GM12878 (cell line): ENCODE results near the gene STK16. TPM values are rescaled to one million over a fixed set of nuclear protein-coding genes. Genes with fewer than 3 reads are reported as not detected.

Experiments used
- ATAC-seq: fragments of 200-7000 bp; cut with Tn5 transposase; 3 replicates; pipeline ENCODE4 v1.9.1; 2020; ENCODE audit warnings: mild to moderate bottlenecking, moderate library complexity
- BruUV-seq: library from RNA; stranded (reverse); fragments of 400-500 nt; replicated peaks from 2 replicates; lab custom pipeline; 2021; lab: Mats Ljungman, UMichigan
- CTCF ChIA-PET: fragments of 300-600 bp; sonication (Branson Sonifier 250); formaldehyde crosslinking; extraction: SDS; loops from one replicate; lab custom pipeline; 2021; ENCODE audit warnings: inconsistent platforms; lab: Yijun Ruan, JAX
- POLR2A ChIA-PET: fragments of 350-600 bp; formaldehyde crosslinking; extraction: SDS; loops from one replicate; lab custom pipeline; 2021; ENCODE audit warnings: inconsistent platforms; lab: Charles Lee
- RAD21 ChIA-PET: fragments of 300-600 bp; sonication (Branson Sonifier 250); formaldehyde crosslinking; loops from one replicate; lab custom pipeline; 2023; ENCODE audit warnings: antibody characterized with exemption; ENCODE audit not compliant: unreplicated experiment; lab: Charles Lee
- SMC1A ChIA-PET: fragments of 300-600 bp; sonication (Branson Sonifier 250); formaldehyde crosslinking; loops from one replicate; lab custom pipeline; 2023; ENCODE audit not compliant: unreplicated experiment, uncharacterized antibody; lab: Charles Lee
- DNase-seq: peaks from one replicate; pipeline ENCODE4 v3.0.0-alpha.2; 2011; ENCODE audit warnings: low read depth, low spot score
- FAIRE-seq: peaks from 3 replicates; lab custom pipeline; 2011; peaks lifted over from hg19 to GRCh38; lab: Jason Lieb, UNC
- H2AFZ ChIP-seq: 2 replicates; pipeline ENCODE4 v1.6.0; 2011; ENCODE audit warnings: low read depth, low read length, control low read depth; ENCODE audit not compliant: control insufficient read depth
- H3K27ac ChIP-seq: 2 replicates; pipeline ENCODE4 v1.5.1; 2011; ENCODE audit warnings: control low read depth; ENCODE audit not compliant: control insufficient read depth, insufficient read depth
- H3K27me3 ChIP-seq, 2 experiments: replicated peaks in 1 of 2; 2 replicates each; pipeline versions ENCODE4 v1.6.0 to v1.6.1; 2011; ENCODE audit warnings: low read length in 1 of 2; ENCODE audit not compliant: control insufficient read depth in 2 of 2, insufficient read depth in 2 of 2
- H3K36me3 ChIP-seq, 2 experiments: 2 replicates each; pipeline ENCODE4 v1.5.1; 2011; ENCODE audit warnings: low read length in 1 of 2; ENCODE audit not compliant: control insufficient read depth in 2 of 2, insufficient read depth in 2 of 2
- H3K4me1 ChIP-seq: 2 replicates; pipeline ENCODE4 v1.6.1; 2011; ENCODE audit warnings: mild to moderate bottlenecking, low read length, moderate library complexity, mixed read lengths; ENCODE audit not compliant: control insufficient read depth, insufficient read depth
- H3K4me2 ChIP-seq: 2 replicates; pipeline ENCODE4 v1.6.0; 2011; ENCODE audit warnings: control low read depth; ENCODE audit not compliant: control insufficient read depth, insufficient read depth
- H3K4me3 ChIP-seq: fragments of 200-600 bp; sonication (generic); 2 replicates; pipeline ENCODE4 v1.5.1; 2016
- H3K79me2 ChIP-seq: 2 replicates; pipeline ENCODE4 v1.6.0; 2011; ENCODE audit warnings: low read length; ENCODE audit not compliant: control insufficient read depth, insufficient read depth
- H3K9ac ChIP-seq: 2 replicates; pipeline ENCODE4 v1.8.0; 2011; ENCODE audit warnings: low read length, control low read depth, mixed read lengths; ENCODE audit not compliant: control insufficient read depth, insufficient read depth
- H3K9me3 ChIP-seq: replicated peaks from 3 replicates; pipeline ENCODE4 v1.5.1; 2011; ENCODE audit warnings: mild to moderate bottlenecking, low read length; ENCODE audit not compliant: control insufficient read depth, insufficient read depth
- H4K20me1 ChIP-seq: 2 replicates; pipeline ENCODE4 v1.6.0; 2011; ENCODE audit not compliant: control insufficient read depth, insufficient read depth
- BCL3 ChIP-seq: IDR thresholded peaks from 2 replicates; pipeline ENCODE4 v1.6.1; 2011; ENCODE audit warnings: borderline replicate concordance, low read depth, mild to moderate bottlenecking, moderate library complexity, low read length; ENCODE audit not compliant: insufficient read depth, poor library complexity, severe bottlenecking
- BMI1 ChIP-seq: fragments of 450-650 bp; IDR thresholded peaks from 2 replicates; pipeline ENCODE4 v1.6.1; 2016; ENCODE audit warnings: mild to moderate bottlenecking, moderate library complexity, borderline replicate concordance
- CHD2 ChIP-seq: IDR thresholded peaks from 2 replicates; pipeline ENCODE4 v1.6.1; 2011; ENCODE audit warnings: low read depth, low read length, improper control_type of control experiment, borderline replicate concordance
- ELK1 ChIP-seq: IDR thresholded peaks from 2 replicates; pipeline ENCODE4 v1.6.1; 2012; ENCODE audit warnings: low read depth, low read length, improper control_type of control experiment
- EP300 ChIP-seq, 2 experiments: fragments of 150-350 bp in 1 of 2; IDR thresholded peaks; 2 replicates each; pipeline ENCODE4 v1.6.1; 2011 to 2012; ENCODE audit warnings: low read depth in 2 of 2, low read length in 2 of 2, borderline replicate concordance in 1 of 2, improper control_type of control experiment in 1 of 2, inconsistent platforms in 1 of 2; ENCODE audit not compliant: control insufficient read depth in 1 of 2
- IKZF1 ChIP-seq: fragments of 450-650 bp; conservative IDR thresholded peaks from 2 replicates; pipeline ENCODE4 v1.6.1; 2017; ENCODE audit warnings: antibody characterized with exemption, mild to moderate bottlenecking
- REST ChIP-seq: IDR thresholded peaks from 2 replicates; pipeline ENCODE4 v1.6.1; 2012; ENCODE audit warnings: mild to moderate bottlenecking, low read depth, low read length
- RFX5 ChIP-seq: IDR thresholded peaks from 2 replicates; pipeline ENCODE4 v1.6.1; 2011; ENCODE audit warnings: low read depth, low read length, improper control_type of control experiment
- SIN3A ChIP-seq: IDR thresholded peaks from 2 replicates; pipeline ENCODE4 v1.6.1; 2012; ENCODE audit warnings: low read depth, low read length, improper control_type of control experiment
- SIX5 ChIP-seq: IDR thresholded peaks from 2 replicates; pipeline ENCODE4 v1.6.1; 2011; ENCODE audit warnings: mild to moderate bottlenecking, low read depth, low read length, moderate library complexity; ENCODE audit not compliant: severe bottlenecking
- SREBF1 ChIP-seq: IDR thresholded peaks from 2 replicates; pipeline ENCODE4 v1.6.1; 2012; ENCODE audit warnings: mild to moderate bottlenecking, low read length
- TCF7 ChIP-seq: IDR thresholded peaks from 2 replicates; pipeline ENCODE4 v1.6.1; 2014; ENCODE audit warnings: antibody characterized with exemption, borderline replicate concordance
- ZBTB4 ChIP-seq: fragments of 450-650 bp; formaldehyde crosslinking; IDR thresholded peaks from 2 replicates; pipeline ENCODE4 v1.4.0; 2022; ENCODE audit warnings: mild to moderate bottlenecking, moderate library complexity
- ZSCAN29 ChIP-seq: fragments of 450-650 bp; IDR thresholded peaks from 2 replicates; pipeline ENCODE4 v1.6.1; 2017; ENCODE audit warnings: mild to moderate bottlenecking, moderate library complexity
- WGBS: methylation state at CpG from one replicate; pipeline ENCODE4 v1.1.6; 2016; ENCODE audit warnings: low lambda C conversion rate; ENCODE audit not compliant: insufficient replicate concordance, insufficient coverage; ENCODE audit errors: missing lambda C conversion rate; 5-methylcytosine and 5-hydroxymethylcytosine counted together
- in situ Hi-C: fragments of 300-500 bp; cut with MboI; formaldehyde crosslinking; loops from 9 replicates; pipeline ENCODE4 v1.14.3; 2018; ENCODE audit warnings: mixed read lengths
- intact Hi-C: fragments of 100-400 bp; cut with micrococcal nuclease; formaldehyde crosslinking; loops from one replicate; pipeline ENCODE4 v1.14.2; 2022; ENCODE audit not compliant: unreplicated experiment
- polyA plus RNA-seq, 11 experiments: library from polyadenylated mRNA; depleted of rRNA in 4 of 11; unstranded in 6 of 11; stranded (reverse) in 5 of 11; fragments of >200 nt; fragmentation: Nextera tagmentation in 4 of 11; fragmentation: Illumina TruSeq in 1 of 11; extraction: Ambion mirVana in 4 of 11; extraction: Trizol in 1 of 11; gene quantifications; 1 replicate in 1 of 11; 2 replicates in 10 of 11; pipeline versions ENCODE4 v1.2.1 to v1.2.3, GENCODE V29; 2011 to 2016; ENCODE audit warnings: inconsistent platforms in 2 of 11, missing spikeins in 2 of 11, low read depth in 1 of 11
- total RNA-seq, 4 experiments: library from RNA; depleted of rRNA in 3 of 4; stranded (reverse); fragments of >200 nt in 3 of 4; fragmentation: Illumina TruSeq in 1 of 4; extraction: Trizol in 1 of 4; gene quantifications; 2 replicates each; pipeline versions ENCODE4 v1.2.1 to v1.2.3, GENCODE V29; 2013 to 2021

The STK16 gene
- total and polyA plus RNA-seq, 10 of the 15 experiments (the other 5 are each of a cell fraction or from before 2014, with no cell fraction given) = 4.3 to 50.1 (median 17.9) TPM

- Histone ChIP-seq H3K36me3 (no peaks in the 10 kb centered on the region), H3K4me2 (no peak overlapping the region), H2AFZ (no peak overlapping the region), H3K4me1 (peaks cover 7% of the 10 kb centered on the region), H3K9ac (no peak overlapping the region), H3K9me3 (no peaks in the 10 kb centered on the region), H3K4me3 (no peak overlapping the region), H3K27me3 (peaks cover 2 to 5% of the 10 kb centered on the region in 2 experiments; a peak in 1 of 4 replicates), H3K79me2 (no peaks in the 10 kb centered on the region), H4K20me1 (no peaks in the 10 kb centered on the region), H3K27ac (no peak overlapping the region)
- BruUV-seq = no TSS peak
- 79% methylated on average over 6 of the region's 6 CpGs for WGBS
- POLR2A ChIA-PET = interaction anchor here (0.6 to 2.1 kb wide), 5 partner anchors 28 to 140 kb away, joined by 3 to 8 read pairs (median 3); partner anchors contain the start of gene TUBA4A
- in situ Hi-C loops (loop anchor here (5.0 kb wide), 2 partner anchors 142 to 242 kb away; no protein-coding TSS in a partner anchor), intact Hi-C loops (loop anchor here (5.0 kb wide), 2 partner anchors 122 to 242 kb away; partner anchors contain the start of genes CNPPD1 and RETREG2)
- SMC1A ChIA-PET = interaction anchor here (1.0 to 5.8 kb wide), 5 partner anchors 37 to 145 kb away, joined by 3 to 36 read pairs (median 5); partner anchors contain the start of genes CNPPD1 and NHEJ1
- ATAC-seq = no peak
- DNase-seq = no peak
- CTCF ChIA-PET = interaction anchor here (0.6 to 10.9 kb wide), 20 partner anchors 17 to 319 kb away, joined by 3 to 208 read pairs (median 4); partner anchors contain the start of genes CNPPD1, DNAJB2, NHEJ1 and SLC23A3
- FAIRE-seq = no peak
- RAD21 ChIA-PET = interaction anchor here (0.8 to 3.9 kb wide), 9 partner anchors 21 to 146 kb away, joined by 3 to 22 read pairs (median 4); partner anchors contain the start of genes ANKZF1, ATG9A and NHEJ1
- TF ChIP-seq RFX5 (no peak), BCL3 (no peak), REST (no peak), TCF7 (no peak), EP300 (IDR thresholded peaks at IDR 0.05; ENCODE audit: borderline replicate concordance in 1 of 2, control insufficient read depth in 1 of 2, low read depth in 2 of 2, low read length in 2 of 2) (no peak), BMI1 (no peak), ZBTB4 (CRISPR knock-in tag) (no peak), IKZF1 (no peak), SIX5 (no peak), ZSCAN29 (no peak), SREBF1 (no peak), CHD2 (no peak), ELK1 (no peak), SIN3A (no peak)
Measured at GRCh38 chr2:219299372-219299760, 54.1 kb downstream of the STK16 start.
